Measurements from ENCODE around the gene CREB3L2.

Gene CREB3L2

GRCh38 chr7:137987563-137987962, 14.3 kb downstream of the CREB3L2 start:
- no peak for DNase-seq (ENCODE audit: low read depth, low spot score)
- TF ChIP-seq CTCF (IDR thresholded peaks at IDR 0.05; ENCODE audit: low read depth, low read length), result no peak
- no peak overlapping the region for H3K4me3 ChIP-seq (ENCODE audit: low read depth, low read length)
- in situ Hi-C loops (cut with HindIII; ENCODE audit: low sequenced_read_pairs), result no loop called here

- no peak overlapping the region for H3K4me3 ChIP-seq (ENCODE audit: low read depth, low read length)
- in situ Hi-C loops (cut with HindIII; ENCODE audit: low sequenced_read_pairs), result no loop called here
- DNase-seq (ENCODE audit: low read depth, low spot score), result no peak
- TF ChIP-seq CTCF (IDR thresholded peaks at IDR 0.05; ENCODE audit: low read depth, low read length), result no peak
Observed at GRCh38 chr7:137987018-137987349, 14.9 kb downstream of the CREB3L2 start.

- in situ Hi-C loops (cut with HindIII; ENCODE audit: low sequenced_read_pairs), result no loop called here
- no peak for TF ChIP-seq CTCF (IDR thresholded peaks at IDR 0.05; ENCODE audit: low read depth, low read length)
- no peak for DNase-seq (ENCODE audit: low read depth, low spot score)
- no peak overlapping the region for H3K4me3 ChIP-seq (ENCODE audit: low read depth, low read length)
Observed at GRCh38 chr7:137986252-137987017, 15.5 kb downstream of the CREB3L2 start.

- in situ Hi-C loops (cut with HindIII; ENCODE audit: low sequenced_read_pairs), result no loop called here
- DNase-seq (ENCODE audit: low read depth, low spot score), result no peak
- no peak for TF ChIP-seq CTCF (IDR thresholded peaks at IDR 0.05; ENCODE audit: low read depth, low read length)
- no peak overlapping the region for H3K4me3 ChIP-seq (ENCODE audit: low read depth, low read length)
Observed at GRCh38 chr7:137985897-137986251, 16.0 kb downstream of the CREB3L2 start.

- in situ Hi-C loops (cut with HindIII; ENCODE audit: low sequenced_read_pairs), result no loop called here
- TF ChIP-seq CTCF (IDR thresholded peaks at IDR 0.05; ENCODE audit: low read depth, low read length), result no peak
- no peak for DNase-seq (ENCODE audit: low read depth, low spot score)
- no peak overlapping the region for H3K4me3 ChIP-seq (ENCODE audit: low read depth, low read length)
Observed at GRCh38 chr7:137985253-137985896, 16.5 kb downstream of the CREB3L2 start.

- no peak overlapping the region for H3K4me3 ChIP-seq (ENCODE audit: low read depth, low read length)
- in situ Hi-C loops (cut with HindIII; ENCODE audit: low sequenced_read_pairs), result no loop called here
- DNase-seq (ENCODE audit: low read depth, low spot score), result no peak
- no peak for TF ChIP-seq CTCF (IDR thresholded peaks at IDR 0.05; ENCODE audit: low read depth, low read length)
Observed at GRCh38 chr7:137984181-137985041, 17.5 kb downstream of the CREB3L2 start.
